Ramos (cell line): ENCODE results near the gene PYY.
"Not testable (repeated sequence)": the region's sequence is repeated elsewhere in the genome, so short reads cannot be mapped to it uniquely, and the experiment has no call there.

Experiments used
- in situ Hi-C: fragments of 300-500 bp; cut with MboI; formaldehyde crosslinking; loops from one replicate; pipeline ENCODE4 v1.14.3; 2022; ENCODE audit warnings: low sequenced_read_pairs; ENCODE audit not compliant: unreplicated experiment

PYY gene

DNA sequence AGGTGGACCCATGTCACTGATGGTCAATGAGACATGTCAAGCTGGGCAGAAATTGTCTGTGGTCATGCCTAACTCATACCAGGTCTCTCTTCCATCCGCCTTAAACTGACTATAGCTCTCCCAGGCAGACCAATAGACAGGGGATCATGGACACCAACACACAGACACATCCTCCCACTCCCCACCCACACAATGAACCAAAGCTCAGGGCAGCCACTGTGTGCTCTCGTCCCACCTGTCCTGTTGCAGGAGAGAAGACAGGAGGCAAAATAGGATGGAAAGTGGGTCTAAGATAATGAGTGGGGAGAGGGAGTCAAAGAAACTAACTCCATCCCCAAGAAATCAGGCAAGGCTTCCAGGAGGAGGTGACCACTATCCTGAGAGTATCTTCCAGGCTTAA lies 3.2 kb downstream of the PYY start:
- in situ Hi-C loops, result no loop called here

DNA sequence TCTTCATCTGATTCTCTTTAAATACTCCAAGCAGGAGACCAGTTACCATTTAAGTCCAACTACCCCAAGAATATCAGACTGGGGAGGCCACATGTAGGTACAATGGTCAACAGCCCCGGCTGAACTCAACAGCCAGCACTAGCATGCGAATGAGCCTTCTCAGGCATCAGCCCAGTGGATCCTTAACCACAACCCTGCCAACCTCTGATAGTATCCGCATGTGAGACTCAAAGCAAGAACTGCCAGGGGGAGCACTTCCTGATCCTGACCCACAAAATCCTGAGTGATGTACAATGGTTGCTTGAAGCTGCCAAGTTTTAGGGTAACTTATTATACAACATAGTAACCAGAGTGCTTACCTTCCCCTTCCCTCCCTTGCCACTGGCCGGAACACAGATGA lies 4.0 kb downstream of the PYY start:
- in situ Hi-C loops, result no loop called here

DNA sequence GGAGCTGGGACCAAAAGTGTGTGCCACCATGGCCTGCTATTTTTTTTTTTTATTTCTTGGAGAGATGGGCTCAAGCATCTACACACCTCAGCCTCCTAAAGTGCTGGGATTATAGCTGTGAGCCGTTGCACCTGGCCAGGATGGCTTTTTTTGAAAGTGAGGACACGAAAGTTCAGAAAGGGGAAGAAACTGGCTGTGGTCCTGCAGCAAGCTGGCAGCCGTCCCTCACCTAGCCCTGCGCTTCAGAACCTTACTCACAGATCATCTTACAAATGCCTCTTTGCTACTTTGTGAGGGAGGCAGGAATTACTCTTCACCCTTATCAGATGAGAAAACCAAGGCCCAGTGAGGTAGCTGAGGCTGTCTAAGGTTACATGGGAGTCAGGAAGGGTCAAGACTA lies 7.0 kb downstream of the PYY start:
- in situ Hi-C loops, result no loop called here

DNA sequence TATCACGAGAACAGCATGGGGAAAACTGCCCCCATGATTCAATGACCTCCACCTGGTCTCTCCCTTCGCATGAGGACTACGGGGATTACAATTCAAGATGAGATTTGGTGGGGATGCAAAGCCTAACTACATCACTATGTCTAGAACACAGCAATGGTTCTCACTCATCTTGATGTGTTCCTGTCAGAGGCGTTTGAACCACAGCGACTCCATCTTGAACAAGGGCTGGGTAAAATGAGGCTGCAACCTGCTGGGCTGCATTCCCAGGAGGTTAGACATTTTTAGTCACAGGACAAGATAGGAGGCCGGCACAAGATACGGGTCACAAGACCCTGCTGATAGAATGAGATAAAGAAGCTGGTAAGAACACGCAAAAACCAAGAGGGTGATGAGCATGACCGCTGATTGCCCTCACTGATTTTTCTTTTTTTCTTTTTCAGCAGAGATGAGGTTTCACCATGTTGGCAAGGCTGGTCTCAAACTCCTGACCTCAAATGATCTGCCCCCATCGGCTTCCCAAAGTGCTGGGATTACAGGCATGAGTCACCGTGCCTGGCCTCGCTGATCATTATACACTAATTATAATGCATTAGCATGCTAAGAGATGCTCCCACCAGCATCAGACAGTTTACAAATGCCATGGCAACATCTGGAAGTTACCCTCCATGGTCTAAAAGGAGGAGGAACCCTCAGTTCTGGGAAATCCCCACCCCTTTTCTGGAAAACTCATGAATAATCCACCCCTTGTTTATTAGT lies 8.5 kb downstream of the PYY start:
- in situ Hi-C loops, result no loop called here

DNA sequence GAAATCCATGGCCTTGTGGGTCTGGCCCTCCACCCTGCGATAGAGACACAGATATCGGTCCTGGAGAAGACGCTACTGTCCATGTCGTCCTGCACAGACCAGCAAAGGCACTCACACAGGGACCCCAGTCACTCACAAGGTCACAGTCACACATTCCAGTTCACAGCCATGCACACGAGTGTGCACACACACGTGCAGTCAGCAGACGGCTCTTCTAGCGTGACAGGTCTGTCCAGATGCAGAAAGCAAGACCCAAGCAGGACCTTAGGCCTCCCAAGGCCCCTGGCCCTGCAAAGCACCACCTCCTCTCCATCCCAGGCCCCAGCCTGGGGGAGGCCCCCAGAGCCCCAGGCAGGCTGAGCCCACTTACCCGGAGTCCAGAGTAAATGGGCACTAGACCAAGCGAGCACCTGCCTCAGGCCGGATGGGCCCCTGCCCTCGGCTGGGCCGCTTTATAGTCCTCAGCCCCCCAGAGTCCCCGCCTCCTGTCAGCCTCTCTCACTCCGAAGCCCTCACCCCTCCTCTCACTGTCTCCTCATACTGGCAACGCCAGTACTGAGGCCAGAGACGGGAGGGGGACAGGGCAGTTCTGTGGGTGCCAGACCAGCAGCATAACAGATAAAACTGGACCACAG lies 11.6 kb downstream of the PYY start, which contains the start of gene PPY:
PPY (minus strand) TSS at position 426 of the 635 bp plus-strand sequence. CDS start 822 bp downstream, outside the sequence.
- in situ Hi-C loops, result loop anchor here (5.0 kb wide), 1 partner anchor 100 kb away; no protein-coding TSS in a partner anchor

DNA sequence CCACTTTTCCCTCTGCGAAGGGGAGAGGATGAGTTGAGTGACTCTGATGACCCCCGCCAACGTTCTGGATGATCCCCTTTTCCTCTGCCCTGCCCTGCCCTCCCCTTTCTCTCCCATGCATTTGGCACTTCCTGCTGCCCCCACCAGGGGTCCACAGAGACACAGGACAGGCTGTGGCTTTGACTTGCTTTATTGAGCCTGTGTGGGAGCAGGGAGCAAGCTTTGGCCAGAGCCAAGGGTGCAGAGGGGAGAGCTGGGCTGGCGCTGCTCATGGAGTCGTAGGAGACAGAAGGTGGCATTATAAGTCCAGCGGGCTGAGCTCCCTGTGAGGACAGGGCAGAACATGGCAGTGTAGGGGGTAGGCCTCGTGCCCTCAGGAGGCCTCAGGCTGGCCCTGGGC lies 13.1 kb downstream of the PYY start:
- in situ Hi-C loops, result loop anchor here (5.0 kb wide), 1 partner anchor 102 kb away; no protein-coding TSS in a partner anchor

DNA sequence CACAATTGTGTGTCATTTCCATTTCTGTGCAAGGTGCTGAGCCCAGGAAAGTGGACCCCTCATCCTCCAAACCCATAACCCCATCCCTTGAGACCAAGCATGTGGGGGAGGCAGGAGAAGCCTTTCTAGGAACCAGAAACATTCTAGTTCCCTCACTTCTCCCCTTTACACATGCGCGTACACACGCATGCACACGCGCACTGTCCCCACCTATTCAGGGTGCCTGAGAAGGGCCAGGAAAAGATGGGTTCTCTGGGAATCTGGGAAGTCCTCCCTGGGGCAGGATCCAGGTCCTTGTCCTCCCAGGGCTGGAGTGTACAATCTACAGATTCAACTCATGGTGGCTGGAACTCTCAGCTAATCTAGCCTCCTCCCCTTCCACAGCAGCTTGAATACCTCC lies 13.9 kb downstream of the PYY start:
- in situ Hi-C loops, result loop anchor here (5.0 kb wide), 1 partner anchor 102 kb away; no protein-coding TSS in a partner anchor

DNA sequence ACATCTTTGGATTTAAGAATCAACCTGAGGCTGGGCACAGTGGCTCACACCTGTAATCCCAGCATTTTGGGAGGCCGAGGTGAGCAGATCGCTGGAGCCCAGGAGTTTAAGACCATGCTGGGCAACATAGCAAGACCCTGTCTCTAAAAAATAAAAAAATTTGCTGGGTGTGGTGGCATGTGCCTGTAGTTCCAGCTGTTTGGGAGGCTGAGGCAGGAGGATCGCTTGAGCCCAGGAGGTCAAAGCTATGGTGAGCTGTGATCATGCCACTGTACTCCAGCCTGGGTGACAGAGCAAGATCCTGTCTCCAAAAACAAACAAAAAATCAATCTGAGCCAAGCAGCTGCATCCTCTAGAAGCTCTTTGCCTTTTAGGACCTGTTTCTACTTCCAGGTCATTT lies 14.3 kb downstream of the PYY start:
- in situ Hi-C loops, result not testable (repeated sequence)

DNA sequence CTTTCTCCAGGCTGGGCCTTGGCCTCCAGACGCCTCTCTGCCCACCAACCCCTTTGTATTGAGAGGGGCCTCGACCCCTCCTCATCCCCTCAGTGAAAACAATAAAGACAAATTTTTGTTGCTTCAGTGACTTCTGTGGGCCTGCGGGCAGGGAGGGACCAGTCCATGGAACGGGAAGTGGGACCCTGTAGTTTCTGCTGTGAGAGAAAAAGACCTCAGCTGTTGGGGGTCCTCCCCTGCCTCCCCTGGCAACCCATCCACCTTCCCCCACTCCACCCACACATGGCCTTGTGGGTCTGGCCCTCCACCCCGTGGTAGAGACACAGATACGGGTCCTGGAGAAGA lies 14.9 kb downstream of the PYY start:
- in situ Hi-C loops, result no loop called here

DNA sequence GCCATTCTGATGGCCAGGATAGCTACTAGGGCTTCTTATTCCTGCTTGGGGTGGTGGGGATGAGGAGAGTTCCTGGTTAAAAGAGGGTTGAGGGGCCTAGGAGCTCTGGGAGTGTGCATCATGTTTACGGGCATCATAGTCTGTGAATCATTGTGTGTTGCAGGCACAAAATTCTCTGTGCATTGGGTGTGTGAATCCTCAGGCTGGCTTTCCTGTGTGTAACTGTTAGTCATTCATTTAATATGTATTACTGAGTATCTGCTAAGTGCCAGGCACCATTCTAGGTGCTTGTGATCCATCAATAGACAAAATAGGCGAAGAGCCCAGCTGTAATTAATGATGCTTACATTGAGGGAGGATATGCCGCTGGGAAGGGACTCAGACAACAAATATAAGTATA lies 17.3 kb downstream of the PYY start:
- in situ Hi-C loops, result no loop called here

DNA sequence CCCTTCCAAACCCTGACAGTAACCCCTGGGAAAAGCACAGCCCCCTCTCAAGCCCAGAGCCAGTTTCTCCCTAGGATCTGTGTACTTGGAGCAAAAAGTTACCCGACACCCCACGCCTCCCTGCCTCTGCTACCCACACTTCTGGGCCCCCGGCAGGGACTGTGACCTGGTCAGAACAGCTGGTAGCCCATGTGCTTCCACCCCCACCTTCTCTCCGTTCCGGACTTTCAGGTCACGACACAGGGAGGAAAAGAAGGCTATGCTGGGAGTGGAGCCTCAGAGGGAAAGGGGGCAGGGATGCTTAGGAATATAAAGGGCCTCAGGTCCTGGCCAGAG lies 17.8 kb downstream of the PYY start:
- in situ Hi-C loops, result no loop called here

DNA sequence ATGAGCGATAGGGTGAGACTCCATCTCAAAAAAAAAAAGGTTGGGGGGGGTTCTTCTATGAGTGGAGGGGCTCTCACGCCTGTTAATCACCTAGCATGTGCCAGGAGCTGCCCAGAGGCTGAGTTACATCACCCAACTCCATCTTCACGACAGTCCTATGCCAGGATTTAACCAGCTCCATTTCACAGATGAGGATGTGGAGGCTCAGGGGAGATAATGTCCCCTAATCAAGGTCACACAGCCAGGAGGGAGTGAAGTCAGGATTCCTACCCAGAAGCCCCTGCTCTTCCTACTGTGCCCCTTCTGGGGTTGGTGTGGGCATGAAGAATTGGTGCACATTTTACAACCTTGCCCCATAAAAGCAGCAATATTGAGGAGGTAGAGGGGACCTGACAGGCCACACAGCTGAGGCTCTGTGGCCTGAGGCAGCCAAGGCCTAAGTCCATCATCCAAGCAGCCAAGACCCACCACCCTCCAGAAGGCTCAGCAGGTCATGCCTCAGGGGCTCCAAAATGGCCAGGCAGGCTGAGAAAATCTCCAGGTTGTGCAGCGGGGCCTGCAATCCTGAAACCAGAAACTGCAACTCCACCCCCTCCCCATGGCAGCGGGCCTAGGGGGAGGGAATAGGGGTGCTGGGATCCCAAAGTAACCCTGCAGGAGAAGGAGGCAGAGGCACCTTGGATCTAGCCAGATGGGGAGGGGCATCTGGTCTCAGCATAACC lies 18.4 kb downstream of the PYY start:
- in situ Hi-C loops, result no loop called here

DNA sequence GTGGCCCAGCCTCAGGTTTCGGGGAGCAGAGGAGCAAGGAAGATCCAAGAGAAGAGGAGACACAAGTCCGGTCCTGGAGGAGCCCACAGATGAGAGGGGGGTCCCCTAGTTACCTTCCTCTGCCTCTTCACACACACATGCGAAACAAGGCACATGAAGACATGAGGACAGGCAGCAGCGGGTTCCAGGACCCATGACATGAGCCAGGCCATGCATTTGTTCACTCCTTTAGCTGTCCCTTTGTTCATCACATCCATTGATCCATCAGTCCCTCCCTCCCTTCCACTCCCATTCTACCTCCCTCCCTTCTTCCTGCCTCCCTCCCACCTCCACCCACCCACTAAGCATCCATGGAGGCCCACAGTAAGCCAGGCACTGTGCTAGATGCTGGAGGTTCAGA lies 20.8 kb downstream of the PYY start:
- in situ Hi-C loops, result no loop called here

DNA sequence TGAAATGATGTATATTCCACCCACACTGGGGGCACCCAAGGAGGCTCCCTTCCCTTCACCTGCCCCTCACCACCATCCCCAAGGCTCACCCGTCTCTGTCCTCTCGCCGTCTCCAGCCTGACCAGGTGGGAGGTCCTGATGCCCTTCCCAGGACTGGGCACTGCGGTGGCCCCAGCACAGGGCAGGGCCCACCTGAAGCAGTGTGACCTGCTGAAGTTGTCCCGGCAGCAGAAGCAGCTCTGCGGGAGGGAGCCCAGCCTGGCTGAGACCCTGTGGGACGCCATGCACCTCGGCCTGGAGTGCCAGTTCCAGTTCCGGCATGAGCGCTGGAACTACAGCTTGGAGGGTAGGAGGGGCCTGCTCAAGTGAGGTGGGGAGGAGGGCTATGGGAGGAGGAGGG lies 21.4 kb downstream of the PYY start:
- in situ Hi-C loops, result no loop called here

DNA sequence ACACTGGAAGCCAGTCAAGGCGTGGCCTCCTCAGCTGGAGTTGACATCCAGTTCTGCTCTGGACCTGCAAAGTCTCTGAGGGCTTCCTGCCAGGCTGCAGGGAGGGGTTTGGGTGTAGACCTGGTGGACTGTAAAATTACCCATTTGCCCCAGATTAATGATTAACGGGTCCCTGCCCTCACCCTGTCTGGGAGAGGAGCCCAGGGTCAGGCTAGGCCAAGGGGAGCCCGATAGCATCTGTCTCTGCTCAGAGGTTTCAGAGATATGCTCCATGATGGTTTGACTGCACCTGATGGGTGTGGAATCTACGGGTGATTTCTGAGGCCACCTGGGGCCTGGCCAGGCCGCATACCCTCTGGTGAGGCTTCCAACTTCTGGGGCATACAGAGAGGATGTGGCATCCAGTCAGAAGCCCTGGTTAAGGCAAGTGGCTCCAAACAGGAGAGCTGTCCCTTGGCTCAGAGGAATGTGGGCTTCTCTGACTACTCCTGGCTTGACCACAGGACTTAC lies 22.6 kb downstream of the PYY start:
- in situ Hi-C loops, result no loop called here

DNA sequence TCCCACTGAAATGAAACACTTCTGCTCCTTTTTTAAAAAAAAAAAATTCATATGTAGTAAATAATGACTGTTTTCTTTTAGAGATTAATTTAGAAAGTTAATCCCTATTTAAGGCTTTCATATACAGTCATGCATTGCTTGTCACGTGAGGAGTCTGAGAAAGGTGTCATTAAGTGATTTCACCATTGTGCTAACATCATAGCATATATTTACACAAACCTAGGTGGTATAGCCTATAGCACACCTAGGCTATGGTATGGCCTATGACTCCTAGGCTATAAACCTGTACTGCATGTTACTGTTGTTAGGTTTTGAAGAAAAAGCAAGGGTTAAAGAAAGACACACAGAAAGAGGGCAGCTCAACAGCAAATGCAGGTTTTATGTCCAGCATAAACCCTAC lies 25.1 kb downstream of the PYY start:
- in situ Hi-C loops, result no loop called here

DNA sequence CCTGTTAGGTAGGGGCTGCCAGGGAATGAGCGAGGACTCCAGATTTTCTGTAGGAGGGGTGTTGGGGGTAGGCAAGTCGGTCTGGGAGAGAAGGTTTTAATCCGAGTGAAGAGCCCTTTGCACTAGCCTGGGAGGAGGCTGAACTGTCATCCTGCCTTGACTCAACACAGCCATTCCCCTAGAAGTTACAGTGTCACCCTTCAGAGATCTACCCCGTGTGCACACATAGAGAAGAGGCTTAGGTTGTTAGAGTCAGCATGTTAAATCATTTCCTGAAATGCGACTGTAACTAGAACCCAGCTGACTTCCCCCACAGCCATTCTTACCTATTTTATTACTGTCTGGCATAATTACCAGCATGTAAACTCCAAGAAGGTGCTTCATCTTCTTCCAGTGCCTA lies 25.8 kb downstream of the PYY start:
- in situ Hi-C loops, result not testable (repeated sequence)

DNA sequence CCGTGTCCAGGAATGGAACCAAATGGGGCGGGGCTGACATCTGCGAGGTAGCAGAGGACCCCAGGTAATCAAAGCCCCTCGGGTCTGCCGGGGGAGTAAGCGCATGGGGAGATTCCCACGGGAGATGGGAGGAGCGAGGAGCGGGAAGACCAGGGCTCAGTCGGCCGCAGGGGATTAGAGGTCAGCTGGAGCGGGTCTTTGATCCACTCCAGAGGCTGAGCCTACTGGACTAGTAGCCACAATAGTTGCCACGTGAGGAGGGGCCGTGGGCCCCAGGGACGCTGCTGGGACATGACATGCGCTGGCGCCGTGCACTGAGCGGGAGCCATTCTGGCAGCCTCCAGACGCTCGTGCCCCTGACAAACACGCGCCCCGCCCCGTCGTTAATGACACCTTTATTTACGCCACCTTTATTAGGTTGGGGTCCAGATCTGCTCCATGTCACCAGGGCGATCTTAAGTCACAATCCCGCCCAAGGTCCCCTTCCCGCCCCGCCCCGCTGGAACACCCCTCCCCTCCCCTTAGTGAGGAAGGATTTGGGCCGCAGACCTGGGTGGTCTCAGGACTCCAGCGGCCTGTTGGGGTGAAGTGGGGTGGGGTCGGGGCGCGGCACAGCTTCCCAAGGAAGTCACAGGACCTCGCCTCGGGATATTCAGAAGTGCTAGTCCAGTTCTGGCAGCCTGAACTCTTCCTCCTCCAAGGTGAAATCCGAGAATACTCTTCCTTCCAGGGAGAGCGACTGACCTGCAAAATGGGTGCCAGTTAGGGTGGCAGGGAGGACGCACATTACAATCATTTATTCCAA lies 26.5 kb downstream of the PYY start:
- in situ Hi-C loops, result no loop called here

DNA sequence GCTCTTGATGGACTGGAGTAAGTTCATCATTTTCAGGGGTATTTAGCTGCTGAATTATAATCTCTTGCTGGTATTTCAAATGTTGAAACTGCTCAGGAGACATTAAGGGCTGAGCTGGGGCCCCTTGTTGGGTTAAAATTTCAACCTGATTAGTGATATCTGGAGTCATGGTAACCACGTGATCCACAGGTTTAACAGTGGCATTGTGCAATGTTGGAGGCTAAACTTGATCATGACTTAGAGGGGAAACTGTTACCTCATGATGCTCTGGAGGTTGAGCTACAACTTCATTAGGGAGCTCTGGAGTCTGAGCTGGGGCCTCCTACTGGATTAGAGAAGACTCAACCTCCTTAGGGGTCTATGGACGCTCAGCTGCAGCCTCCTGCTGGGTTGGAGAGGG lies 29.2 kb downstream of the PYY start:
- in situ Hi-C loops, result no loop called here

DNA sequence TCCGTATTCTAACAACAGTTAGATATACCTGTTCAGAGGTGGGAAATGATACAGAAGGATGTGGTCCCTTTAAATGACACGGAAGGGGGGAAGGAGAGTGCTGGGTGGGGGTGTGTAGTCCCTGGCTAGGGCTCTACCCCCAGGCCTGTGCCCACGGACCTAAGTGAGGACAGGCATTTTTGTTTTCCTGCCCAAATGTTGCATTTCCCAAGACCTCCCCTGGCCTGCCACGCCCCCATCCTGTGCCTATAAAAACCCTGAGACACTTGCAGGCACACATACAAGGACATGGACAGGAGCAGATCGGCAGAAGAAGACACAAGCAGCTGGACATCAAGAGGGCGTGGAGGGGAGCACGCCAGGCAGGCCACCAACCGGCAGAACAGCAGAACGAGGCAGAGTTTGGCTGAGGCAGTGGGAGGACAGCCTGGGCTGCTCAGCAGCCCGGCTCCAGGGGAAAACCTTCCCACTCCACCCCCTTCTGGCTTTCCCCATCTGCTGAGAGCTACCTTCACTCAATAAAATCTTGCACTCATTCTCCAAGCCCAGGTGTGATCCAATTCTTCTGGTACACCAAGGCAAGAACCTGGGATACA lies 33.1 kb downstream of the PYY start:
- in situ Hi-C loops, result no loop called here
